Daoy (cell line): ENCODE data around the gene KCNJ4. TPM values are rescaled to one million over a fixed set of nuclear protein-coding genes. Genes with fewer than 3 reads are reported as not detected.

ENCODE experiments used
- DNase-seq: peaks from one replicate; pipeline ENCODE4 v3.0.0-alpha.2; 2015; ENCODE audit warnings: low read depth
- total RNA-seq: library from RNA; depleted of rRNA; stranded (reverse); fragments of >200 nt; shearing (Covaris generic); gene quantifications from 2 replicates; pipeline ENCODE4 v1.2.3, GENCODE V29; 2014; rRNA removed

The KCNJ4 gene
- 0.80 and 2.1 TPM in 2 replicates for total RNA-seq

DNA sequence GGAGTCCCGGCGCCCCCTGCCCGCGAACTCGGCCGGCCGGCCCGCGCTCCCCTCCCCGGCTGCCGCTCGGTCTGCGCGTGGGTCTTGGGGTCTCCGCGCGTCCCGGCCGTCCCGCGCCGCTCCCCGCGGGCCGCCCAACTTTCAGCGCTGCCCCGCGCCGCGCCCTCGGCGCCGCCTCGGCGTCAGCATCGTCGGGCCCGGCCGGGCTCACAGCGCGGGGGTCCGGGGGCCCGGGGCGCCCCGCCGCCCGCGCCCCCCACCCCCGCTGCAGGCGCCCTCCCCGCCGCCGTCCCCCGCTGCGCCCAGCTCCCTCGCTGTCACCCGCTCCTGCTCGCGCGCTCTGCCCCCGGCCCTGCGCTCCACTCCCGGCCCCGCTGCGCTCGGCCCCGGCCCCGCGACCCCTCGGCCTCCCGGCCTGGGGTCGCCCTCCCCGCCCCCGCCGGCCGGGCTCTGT is at the start of gene KCNJ4:
TSS of gene KCNJ4 (minus strand) at position 124 of the 454 bp plus-strand sequence. CDS start 27,067 bp downstream, outside the sequence.
- DNase-seq = no peak

DNA sequence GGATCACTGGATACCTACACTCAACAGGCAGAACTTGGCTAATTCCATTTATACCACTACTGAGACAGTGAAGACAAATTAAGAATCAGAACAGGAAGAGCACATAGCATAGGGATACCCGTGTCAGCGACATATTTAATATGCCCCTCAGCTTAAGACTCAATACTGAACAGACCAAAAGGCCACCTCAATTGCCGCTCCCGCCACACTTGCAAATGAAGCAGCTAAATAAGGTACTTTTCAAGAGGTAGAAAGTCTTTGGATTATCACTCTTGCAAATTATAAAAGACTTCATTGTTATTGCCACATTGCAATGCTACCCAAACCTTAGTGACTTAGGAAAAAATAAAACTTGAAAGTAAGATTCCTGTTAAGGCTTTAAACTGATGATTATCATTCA is 48.0 kb upstream of the KCNJ4 start:
- DNase-seq = no peak

DNA sequence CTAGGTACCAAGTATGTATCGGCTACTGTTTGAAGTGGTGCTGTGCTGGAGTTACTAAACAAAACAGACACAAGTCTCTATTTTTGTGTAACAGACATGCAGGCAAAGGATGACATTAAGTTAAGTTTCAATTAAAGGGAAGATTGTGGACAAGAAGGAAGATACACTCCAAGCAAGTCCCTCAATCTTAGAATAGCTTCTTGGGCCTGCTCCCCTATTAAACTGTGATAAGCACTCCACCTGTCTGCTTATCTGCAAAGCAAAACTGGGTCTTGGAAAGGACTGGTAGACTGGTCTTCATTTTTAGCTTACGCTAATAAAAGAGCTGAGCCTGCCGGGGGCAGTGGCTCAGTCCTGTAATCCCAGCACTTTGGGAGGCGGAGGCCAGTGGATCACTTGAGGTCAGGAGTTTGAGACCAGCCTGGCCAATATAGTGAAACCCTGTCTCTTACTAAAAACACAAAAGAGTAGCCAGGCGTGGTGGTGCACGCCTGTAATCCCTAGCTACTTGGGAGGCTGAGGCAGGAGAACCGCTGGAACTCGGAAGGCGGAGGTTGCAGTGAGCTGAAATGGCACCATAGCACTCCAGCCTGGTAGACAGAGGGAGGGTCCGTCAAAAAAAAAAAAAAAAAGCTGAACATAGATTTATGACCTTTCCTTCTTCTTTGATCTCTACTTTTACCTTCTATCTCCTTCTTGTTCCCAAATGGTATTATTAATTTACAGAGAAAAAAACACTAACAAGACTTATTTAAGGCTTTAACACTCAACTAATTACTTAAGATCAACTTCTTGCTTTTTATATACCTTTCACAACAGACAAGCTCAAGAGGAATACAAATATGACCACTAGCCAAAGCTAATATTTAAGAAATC is 47.0 kb upstream of the KCNJ4 start:
- no peak for DNase-seq

DNA sequence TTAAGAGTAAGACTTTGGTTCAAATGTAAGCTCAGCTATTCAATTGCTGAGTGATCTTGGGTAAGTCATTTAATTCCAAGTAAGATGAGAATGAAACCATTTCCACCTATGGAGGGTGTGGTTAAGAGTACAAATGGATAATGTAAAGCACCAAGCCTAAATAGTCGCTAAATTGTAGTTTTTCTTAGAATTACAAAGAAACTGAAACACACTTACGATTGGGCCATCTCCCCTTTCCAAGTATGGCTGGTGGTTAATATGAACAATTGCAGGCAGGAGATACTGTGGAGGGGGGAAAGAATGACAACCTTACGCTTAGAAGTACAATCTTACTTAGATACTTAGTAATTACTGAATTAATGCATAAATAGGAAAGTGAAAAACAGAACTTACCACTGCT is 42.9 kb upstream of the KCNJ4 start:
- no peak for DNase-seq

DNA sequence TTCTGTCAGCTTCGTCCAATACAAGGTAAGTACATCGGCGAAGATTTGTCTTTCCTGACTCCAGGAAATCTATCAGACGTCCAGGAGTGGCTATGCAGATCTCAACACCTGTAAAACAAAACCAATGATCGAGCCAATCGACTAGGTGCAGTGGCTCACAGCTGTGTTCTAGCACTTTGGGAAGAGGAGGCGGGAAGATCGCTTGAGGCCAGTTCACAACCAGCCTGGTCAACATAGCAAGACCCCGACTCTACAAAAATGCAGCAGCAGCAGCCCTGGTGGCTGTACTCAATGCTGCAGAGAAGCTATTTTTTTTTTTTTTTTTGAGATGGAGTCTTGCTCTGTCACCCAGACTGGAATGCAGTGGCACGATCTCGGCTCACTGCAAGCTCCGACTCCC is 39.9 kb upstream of the KCNJ4 start:
- no peak for DNase-seq

DNA sequence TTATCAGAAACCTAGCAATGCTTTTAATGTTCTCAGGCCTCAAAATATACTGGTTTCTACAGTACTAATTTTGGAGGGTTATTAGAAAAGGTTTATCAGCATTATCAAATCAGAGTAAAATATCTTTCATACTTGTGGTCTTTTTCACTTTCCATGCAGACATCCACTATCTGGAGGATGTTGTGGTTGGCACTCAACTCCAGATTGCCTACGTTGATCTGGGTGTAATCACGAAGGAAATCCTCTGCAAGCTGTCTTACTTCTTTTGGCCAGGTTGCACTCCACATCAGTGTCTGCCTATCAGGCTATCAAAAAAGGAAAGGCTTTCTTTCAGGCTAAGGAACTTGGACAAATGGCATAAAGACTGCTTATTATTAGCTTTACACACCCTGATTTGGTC is 39.5 kb upstream of the KCNJ4 start:
- no peak for DNase-seq

DNA sequence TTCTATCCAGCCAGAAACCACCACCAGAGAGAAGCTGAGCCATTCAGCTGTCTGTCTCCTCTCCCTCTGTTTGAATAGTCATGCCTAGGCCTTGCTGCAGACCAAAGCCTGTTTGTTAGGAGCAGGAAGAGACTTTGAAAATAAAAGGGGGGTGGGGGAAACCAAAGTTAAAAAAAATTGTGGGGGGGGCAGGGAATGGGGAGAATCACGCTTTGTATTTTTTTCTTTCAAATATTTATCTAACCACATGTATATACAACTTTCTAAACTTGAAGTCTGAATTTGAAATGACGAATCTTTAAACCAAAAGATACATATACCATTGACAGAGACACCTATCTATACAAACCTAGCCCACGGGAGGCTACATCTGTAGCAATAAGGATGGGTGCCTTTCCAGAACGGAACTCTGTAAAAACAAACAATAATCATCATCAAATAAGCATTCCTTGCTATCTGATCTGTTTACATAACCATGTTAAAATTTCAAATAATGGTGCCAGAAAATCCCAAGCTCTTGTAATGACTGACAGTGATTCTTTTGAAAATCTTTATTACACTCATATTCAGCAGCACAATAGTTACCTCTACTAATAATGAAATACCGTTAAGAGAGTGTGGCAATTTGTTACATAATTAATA is 36.8 kb upstream of the KCNJ4 start:
- DNase-seq = no peak

DNA sequence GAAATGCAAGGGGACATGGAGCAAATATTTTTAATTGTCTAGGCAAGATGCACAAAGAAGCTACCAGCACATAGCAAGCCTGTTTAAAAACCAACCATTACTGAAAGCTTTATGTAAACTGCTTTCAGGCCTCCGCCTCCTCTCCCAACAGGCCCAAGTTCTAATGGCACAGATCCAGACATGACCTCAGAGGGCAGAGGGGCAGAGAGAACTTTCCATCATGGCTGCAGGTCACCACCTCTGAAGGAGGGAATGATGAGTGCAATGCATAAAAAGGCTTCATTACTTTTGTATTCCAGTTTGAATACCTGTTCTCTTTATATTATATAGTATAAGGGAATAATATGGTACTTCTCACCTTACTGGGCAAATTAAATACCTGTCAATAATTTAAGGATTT is 35.9 kb upstream of the KCNJ4 start:
- DNase-seq = no peak

DNA sequence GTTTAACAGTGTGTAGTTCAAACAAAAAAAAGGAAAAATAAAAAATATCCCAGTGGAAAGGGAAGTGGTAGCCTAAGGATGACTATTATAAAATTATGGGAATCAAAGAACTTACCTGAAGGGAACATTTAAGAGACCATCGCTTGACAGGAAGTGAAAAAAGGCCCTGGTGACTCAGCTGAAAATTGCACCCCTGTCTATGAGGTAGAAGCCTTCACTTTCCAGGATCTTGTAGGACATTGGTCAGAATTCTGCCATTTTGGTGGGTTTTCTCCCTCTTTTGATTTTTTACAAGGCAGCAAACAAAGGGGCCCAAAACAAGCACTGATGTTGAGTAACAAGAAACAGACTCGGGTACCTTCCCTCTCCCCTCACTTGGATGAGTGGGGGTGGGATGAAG is 35.5 kb upstream of the KCNJ4 start:
- no peak for DNase-seq

DNA sequence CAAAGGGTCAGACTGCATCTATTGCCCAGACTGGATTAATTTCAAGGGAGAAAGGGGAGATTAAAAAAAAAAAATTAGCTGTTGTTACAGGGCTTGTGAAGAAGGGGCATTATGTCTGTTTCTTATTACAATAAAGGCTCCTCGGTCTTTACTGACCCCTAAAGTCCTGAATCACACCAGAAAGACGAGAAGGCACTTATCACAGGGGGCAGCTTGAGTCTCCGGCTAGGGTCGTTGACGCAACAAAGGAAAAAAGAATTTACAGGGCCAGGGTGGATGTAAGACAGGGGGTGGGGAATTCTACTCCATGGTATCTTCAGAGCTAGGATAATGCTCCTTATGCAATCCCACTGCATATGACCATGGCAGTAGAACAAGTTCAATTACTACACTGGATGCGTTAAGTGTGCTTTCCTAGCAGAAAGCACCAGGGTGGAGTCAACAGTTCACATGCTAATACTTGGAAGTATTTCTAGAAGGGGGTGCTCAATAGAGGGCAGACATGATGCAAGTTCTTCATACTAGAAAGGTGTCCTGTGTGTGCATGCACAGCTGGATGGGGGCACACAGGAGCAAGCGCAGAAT is 34.7 kb upstream of the KCNJ4 start:
- no peak for DNase-seq

DNA sequence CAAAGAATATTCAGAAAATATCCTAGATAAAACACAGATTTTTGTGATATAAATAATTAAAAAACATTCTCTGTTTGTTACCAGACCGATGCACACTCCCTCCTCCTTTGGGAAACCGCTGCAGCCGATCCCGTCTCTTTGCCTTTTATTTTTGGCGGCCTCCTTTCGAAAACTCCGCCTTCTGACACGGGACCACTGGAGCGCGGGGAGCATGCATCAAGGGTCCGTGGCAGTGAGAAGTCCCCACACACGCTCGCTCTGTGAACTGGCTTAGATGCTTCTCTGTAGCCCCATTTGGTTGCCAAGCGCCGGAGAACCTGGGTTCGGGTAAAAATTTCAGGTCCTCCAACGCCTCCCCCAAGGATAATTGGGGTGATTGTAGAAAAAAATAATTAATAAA is 34.1 kb upstream of the KCNJ4 start:
- DNase-seq = no peak

DNA sequence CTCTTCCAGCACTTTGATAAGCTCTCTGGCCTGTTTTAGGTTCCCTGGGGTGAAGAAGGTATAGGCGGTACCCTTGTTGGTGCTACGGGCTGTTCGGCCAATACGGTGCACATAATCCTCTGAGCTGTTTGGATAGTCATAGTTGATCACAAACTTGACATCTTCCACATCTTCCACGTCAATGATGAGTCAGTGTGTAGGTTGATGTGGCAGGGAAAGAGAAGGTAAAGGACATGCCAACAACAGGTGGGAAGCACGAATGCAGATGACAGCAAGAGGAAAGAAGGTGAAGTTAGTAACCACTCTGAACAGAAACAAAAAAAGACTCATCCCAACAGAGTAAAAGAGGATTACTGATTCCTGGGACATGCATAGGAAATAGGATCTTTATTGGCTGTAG is 32.9 kb upstream of the KCNJ4 start:
- DNase-seq = no peak

DNA sequence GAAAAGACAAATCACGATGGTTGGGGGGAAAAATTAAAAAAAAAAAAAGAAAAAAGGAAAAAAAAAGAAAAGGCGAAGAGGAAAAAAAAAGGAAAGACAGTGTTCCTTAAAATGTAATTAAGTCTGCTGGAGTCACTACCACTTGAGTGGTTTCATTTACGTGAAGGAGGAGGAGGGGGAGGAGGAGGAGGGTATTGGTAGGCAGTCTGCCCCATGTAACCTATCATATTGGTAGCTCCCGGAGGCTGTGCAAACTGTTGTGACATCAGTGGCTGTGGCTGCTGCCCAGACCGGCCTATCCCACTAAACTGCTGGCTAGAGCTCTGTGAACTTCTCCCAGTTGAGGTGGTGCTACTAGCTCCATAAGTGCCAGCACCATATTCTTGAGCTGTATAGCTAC is 30.8 kb upstream of the KCNJ4 start:
- no peak for DNase-seq

DNA sequence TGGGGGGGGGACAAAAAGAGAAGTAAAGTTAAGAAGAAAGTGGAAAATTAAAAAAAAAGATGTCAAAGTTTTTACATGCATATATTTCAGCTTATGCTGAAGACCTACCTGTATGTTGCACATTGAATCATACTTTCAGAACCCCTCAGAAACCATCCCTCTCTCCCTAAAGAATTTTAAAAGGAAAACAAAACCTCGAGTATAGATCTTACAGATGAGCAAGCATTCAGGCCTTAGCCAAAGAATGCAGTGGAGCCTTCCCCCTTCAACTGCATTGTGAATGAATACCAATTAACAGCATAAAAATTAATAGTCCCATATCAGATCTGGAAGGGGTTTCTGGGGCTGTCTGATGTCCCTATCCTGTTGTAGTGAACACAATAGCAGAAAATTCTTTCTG is 29.2 kb upstream of the KCNJ4 start:
- DNase-seq = no peak

DNA sequence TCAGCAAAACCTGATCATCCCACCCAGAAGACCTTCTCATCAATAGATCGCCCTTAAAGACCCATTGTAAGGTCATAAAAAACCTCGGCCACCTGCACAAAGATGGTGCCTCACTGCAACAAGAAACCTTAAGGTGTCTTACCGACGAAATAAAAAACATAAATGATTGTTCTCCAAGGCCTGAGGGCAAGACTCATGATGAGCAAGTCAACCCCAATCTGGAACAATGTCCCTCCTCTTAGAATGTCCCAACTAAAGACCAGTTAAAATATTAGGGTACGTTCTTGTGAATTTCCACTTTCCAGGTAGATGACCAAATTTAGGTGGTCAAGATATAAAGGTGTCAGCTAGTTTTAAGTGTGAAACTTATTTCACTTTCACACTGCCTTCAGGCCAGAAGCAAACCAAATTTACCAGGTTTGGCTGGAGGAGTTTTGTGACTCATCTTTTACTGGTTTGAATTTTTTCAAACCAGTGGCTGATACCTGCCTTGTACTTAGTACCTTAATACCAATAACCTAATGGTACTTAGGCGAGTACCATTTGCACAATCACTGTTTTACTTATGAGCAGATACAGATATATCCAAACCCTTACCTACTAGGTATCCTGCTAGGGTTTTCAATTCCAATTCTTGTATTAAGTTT is 27.8 kb upstream of the KCNJ4 start:
- no peak for DNase-seq

DNA sequence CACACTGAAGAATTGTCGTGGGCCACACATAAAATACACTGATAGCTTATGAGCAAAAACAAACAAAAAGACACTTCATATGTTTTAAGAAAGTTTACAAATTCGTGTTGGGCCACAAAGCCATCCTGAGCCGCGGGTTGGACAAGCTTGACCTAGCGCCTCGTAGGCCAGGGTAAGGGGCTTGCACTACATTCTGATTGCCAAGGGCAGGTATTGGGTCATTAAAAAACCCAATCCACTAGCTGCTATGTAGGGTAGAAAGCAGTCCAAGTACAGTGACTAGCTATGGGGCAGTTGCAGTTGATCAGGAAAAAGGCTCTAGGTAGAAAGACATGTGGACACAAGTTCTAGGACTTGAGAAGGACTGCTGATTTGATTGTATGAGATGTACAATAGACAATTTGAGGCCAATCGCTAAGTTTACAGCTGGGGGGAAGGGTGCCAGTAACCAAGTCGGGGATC is 26.9 kb upstream of the KCNJ4 start:
- no peak for DNase-seq

DNA sequence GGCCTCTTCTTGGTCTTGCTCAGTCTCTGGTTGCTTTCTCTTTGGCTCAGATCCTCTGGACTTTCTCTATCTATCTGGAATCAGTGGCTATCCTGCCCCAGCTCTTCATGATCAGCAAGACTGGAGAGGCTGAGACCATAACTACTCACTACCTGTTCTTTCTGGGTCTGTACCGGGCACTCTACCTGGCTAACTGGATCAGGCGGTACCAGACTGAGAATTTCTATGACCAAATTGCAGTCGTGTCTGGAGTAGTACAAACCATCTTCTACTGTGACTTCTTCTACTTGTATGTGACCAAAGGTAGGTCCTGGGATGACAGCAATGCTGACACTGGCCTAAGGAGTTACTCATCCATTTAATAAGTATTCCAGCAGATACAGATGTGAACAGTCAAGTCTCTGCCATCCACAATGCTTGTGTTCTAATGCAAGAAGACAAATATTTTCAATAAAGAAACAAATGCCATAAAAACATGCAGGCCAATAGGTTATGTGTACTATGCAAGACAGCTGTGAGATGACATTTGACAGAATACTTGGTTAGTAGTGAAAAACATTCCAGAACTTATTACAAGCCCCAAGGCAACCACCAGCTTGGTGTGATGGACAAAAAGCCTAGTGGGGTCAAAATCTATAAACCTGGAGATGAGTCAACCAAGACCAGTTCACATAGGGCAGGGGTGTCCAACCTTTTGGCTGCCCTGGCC is 26.3 kb upstream of the KCNJ4 start:
- no peak for DNase-seq

DNA sequence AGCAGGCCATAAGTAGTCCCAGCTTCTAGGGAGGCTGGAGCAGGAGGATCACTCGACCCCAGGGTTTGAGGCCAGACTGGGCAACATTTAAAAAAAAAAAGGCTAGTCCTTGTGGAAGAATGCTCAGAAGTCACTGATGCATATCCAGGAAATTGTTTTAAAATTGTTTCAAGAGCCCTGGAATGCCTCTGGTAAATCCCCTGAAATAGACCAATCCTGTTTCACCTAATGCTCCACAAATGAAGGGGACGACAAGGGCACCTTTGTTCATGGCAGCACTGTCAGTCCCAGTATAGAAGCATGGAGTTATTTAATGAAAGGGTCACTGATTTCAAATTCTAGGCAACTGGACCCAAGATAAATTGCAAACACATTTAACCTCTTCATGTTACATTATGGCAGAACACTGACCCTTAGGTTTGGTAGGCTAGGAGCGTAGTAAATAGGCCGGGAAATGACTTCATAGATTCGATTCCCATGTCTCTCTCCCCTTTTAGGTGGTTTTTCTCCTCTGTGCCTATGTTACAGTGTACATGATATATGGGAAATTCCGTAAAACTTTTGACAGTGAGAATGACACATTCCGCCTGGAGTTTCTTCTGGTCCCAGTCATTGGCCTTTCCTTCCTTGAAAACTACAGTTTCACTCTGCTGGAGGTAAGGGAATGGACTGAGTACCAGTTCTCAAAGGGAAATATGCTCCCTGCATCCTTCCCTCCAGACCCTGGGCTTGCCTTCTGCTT is 24.3 kb upstream of the KCNJ4 start:
- no peak for DNase-seq

DNA sequence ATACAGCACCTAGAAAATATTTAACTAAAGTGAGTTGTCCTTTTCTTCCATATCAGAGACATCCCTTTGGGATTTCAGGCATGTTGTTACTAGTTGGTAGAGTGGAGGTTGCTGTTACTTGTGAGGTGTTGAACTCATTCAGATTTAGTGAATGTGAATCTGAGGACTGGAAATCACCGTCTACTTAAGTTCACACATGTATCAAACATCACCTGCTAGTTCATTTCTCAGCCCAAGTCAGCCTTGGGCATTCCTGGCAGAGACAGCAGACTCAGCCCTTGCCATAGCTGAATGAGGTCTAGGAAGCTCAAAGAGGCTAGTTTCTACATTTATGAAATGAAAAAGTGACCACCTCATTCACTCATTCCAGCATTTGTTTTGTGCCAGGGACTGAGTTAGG is 22.6 kb upstream of the KCNJ4 start:
- no peak for DNase-seq

DNA sequence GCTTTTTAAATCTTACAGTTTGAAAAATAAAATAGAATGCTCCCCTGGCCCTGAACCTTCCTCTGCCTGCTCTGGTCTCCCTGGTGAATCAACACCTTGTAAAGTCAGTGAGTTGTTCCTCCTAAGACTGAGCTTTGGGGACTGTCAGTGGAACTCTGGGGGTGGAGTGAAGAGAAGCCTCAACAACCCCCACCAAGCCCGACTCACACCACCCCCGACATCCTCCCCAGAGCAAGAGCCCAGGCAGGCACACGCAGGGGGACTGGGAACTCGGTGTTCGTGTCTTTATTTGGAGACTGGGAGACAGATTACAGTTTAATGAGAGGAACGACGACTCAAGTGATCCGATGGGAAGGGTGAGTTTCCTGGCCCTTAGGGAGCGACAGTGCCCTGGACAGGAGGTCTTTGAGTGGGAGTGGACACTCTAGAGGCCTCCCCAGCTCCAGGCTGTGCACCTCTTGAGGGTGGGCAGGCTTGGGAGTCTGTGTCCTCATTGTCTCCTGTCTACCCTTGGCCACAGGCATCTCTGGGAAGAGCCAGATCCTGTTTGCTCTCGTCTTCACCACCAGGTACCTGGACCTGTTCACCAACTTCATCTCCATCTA is 19.1 kb upstream of the KCNJ4 start:
- no peak for DNase-seq

DNA sequence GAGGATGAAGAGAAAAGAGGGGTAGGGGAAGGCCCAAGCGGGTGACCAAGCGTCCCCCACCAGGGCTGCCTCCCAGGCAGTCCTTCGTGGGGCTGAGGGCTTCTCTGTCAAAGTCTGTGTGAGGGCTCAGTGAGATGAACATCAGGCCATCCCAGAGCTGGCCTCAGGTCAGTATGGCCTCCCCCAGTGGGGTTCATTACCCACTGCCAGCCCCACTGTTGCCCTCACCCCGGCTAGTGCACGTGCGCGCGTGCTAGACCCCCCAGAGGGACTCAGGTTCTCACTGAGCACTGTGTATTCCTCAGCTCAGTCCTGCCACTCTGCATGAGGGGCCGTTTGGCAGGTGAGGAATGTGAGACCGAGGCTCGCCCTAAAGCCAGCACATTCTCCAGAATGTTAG is 16.2 kb upstream of the KCNJ4 start:
- no peak for DNase-seq
